Superior temporal gyrus (tissue), 1 donor: ENCODE data around the gene THYN1.

Source experiments
- DNase-seq: peaks from one replicate; pipeline ENCODE4 v3.0.0-alpha.2; 2016; ENCODE audit errors: extremely low spot score

THYN1 gene

DNA sequence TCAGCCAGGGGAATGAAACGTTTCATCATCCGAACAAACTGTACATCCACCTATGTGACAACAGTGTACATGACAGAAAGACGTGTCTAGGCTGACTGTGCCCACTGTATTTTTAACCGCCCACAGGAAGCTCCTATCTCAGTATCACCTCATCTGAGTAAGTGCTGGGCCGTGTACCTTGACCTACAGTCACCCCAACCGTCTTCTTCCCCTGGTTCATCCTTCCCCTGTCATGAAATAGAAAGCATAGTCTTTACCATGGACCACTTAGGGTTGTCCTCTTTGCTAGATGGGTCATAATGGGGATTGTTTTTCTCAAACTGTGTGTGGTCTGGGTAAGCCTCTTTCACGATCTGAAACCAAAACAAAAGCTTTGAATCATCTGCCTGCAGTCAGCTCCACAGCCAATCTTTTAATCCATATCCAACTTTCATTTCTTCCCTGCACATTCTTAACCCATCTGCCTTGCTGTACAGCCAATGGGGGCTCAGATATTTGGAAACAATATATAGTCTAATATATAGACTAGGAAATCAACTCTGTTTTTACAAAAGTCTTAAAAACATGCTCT lies 4.2 kb downstream of the THYN1 start:
- DNase-seq: no peak

DNA sequence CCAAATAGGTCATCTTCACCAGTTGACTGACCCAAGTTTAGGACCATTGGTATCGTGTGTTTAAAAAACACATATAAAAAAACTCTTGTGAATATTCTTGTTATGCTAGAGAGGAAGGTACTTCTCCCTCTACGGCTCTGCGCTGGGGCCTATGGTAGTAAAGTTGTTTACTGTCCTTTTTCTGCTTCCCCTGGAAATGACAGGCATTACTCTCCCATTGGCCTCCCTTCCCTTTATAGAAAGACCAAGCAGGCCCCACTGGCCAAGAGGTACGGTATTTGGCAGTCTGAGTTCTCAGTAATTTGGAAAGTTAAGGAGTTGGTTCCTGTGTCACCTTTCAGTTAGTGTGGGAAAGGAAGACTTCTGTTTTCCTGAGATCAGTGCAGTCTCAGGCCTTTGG lies 6.5 kb downstream of the THYN1 start:
- no peak for DNase-seq

DNA sequence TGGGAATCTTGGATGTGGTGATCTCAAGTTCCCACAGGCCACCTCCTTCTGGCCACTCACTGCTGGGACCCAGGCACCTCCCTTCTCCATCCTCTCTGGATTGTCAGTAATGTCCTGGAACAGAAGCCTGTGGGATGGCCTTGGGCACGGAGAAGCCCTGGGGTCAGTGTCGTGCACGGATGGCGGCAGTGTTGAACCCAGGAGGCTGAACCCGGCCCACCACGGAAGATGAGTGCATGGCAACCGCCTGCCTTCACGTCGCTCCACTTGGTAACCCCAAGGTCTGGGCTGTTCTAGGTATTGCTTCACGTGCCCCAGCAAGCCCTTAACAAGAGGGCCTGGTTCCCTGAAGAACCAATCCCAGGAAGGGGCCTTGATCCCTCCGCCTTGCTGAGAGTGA lies 7.1 kb downstream of the THYN1 start:
- no peak for DNase-seq

DNA sequence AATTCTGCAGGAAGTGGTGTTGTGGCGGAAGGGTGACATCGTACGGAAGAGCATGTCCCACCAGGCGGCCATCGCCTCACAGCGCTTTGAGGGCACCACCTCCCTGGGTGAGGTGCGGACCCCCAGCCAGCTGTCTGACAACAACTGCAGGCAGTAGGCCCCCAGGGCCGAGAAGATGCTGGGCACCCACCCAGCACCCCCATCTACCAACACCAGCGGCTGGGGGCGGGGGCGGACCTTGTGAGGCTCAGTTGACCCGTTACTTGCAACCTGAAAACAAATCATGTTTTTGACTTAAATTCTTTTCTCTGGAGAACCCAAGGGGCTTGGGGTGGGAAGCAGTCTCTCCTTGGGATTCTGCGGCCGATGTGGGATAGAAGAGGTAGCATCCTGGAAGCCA lies 7.7 kb downstream of the THYN1 start:
- no peak for DNase-seq

DNA sequence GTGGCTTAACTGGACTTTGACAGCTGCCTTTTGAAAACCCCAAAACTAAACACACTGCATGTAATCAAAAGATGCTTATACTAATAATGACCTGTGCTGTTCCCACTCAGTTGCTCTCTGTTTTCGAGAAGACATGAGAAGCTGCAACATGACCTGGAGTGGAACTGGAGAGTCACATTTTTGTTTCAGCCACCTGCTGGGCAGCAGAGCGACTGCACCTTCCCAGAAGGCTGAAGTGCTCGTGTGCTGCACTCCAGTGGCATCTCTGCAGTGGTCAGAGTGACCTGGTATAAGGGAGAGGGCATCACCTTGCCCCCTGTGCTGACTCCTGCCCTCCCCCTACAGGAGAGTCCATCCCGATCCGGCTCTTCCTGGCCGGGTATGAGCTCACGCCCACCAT lies 8.6 kb downstream of the THYN1 start:
- no peak for DNase-seq

DNA sequence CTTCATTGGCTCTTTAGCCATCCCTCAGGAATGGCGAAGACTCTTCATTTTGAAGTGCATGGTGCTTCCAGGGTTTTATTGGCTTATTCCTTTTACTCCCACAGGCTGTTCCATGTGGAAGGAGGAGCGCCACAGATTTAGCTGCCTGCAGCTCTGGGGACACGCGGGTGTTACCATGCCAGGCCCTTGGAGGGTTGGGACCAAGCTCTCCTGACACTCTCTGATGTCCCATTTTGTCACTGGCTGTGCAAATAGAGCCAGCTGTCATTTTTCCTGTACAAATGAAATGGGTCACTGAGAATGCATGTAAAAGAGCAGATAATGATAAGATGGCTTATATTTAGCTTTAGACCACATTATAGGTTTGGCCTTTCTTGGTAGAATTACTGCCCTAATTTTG lies 9.2 kb downstream of the THYN1 start:
- no peak for DNase-seq

DNA sequence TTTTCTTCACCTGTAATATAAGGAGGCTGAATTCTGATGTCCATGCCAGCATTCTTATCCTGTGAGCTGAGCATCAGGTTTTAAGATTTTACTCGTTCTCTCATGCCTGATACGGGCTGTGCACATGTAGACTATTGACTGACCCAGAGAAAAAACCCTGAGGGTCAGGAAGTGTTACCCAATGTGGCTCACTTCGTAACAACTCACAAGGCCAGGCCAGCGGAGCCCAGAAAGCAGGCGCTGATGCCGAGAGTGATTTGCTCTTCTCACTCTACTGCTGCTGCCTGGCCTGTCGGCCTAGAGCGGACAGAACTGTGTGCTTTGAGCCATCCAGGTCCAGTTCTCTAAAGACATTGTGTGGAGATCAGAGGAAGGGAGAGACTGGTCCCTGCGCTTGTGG lies 10.8 kb downstream of the THYN1 start:
- DNase-seq: no peak

DNA sequence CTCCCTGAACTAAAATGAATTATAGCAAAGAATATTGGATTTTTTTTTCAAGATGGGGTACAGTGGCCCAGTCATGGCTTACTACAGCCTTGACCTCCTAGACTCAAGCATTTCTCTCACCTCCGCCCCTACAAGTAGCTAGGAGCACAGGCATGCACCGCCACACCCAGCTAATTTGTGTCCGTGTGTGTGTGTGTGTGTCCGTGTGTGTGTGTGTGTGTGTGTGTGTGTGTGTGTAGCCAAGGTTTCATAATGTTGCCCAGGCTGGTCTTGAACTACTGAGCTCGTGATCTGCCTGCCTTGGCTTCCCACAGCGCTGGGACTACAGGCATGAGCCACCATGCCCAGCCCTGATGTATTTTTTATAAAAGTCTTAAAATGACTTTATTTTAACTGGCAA lies 12.6 kb downstream of the THYN1 start:
- DNase-seq: no peak

DNA sequence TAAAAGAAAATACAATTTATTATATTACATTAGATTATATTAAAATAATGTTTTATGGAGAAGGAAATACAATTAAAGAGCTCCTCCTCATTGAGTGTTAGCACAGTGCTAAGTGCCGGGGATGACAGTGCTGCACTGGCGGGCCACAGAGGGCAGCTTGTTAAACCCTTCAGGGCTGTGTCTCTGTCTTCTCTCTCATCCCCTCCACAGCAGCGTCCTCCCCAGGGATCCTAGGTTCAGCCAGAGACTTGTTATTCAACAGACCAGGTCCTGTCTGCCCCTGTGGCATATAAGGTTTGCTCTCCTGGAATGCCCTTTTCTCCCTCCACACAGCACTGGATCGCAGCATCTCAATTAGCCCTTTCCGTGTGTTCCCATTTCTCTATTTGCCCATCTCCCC lies 14.2 kb downstream of the THYN1 start:
- no peak for DNase-seq

DNA sequence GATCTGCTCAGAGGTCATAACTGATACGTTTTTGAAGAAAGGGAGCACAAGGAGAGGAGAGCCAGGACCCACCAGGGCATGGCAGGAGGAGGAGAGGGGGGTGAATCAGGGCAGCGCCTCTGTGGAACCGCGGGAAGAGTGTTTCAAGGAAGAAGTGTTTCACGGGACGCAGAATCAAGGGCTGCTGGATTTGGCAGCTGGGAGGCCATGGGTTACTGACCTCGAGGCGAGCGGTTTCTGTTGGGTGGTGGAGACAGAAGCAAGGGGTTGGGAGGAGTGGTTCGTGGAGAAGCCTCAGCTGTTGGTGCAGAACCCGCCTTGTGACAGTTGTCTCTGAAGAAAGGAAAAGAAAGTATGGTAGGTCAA lies 15.6 kb downstream of the THYN1 start:
- DNase-seq: no peak

DNA sequence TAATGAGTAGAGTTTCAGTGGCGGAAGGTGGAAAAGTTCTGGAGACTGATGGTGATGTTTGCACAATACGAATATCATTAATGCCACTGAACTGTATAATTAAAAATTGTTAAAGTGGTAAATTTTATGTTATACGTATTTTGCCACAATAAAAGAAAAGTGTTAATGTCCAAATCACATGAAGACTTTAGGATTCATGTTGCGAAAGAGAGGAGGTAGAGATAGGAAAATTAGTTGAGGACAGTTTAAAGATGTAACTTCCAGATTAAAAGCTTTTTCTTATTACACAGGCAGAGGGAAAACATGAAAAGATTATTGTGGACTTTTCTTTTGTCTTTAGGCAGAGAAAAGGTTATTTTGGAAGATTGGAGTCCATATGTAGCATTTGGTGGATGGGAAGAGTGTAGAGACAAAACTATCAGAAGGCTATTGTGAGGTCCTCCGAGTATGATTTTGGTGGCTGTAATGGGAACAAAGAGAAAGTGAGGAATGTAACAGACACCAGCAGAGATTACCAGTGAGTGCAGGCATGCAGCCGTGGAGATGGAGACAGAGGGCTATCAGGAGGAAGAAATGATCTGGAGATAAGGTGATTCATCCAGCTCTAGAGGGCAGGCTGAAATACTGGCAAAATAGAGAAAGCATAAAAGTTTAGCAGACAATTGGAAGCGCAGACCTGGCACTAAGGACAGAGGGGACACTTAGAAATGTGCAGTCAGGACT lies 16.2 kb downstream of the THYN1 start:
- DNase-seq: no peak

DNA sequence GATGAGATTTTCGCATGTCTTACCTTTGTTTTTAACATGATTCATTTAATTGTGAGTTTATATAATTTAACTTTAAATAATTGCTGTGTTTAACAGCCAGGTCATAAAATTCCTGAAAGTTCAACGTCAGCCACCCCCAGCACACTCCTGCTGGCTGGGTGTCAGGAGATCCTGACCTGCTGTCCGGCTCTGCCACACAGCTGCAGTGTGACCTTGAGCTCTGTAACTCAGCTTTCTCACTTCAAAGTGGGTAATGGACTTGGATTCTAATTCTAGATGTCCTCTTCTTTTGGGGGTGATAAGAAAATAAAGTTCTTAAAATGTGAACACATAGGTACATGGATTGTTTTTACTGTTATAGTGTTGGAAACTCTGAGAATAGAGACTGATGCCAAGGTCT lies 17.8 kb downstream of the THYN1 start:
- DNase-seq: no peak

DNA sequence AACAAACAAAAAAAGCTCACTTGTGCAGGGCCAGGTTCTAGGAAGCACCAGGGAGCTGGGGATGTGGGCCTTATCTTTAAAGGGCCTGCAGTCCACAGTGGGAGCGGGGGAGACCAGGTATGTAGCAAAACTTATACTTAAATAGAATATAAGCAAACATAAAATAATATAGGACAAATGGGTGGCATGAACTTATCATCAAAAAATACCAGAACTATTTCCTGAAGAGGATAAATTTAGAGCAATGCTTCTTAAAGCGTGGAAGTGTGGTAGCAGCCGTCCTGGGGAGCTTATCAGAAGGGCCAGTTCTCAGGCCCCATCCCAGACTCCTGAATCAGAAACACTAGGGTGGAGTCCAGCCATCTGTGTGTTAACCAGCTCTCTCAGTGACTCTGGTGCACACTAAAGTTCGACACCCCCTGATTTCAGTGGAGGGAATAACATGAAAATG lies 19.4 kb downstream of the THYN1 start:
- DNase-seq: no peak

DNA sequence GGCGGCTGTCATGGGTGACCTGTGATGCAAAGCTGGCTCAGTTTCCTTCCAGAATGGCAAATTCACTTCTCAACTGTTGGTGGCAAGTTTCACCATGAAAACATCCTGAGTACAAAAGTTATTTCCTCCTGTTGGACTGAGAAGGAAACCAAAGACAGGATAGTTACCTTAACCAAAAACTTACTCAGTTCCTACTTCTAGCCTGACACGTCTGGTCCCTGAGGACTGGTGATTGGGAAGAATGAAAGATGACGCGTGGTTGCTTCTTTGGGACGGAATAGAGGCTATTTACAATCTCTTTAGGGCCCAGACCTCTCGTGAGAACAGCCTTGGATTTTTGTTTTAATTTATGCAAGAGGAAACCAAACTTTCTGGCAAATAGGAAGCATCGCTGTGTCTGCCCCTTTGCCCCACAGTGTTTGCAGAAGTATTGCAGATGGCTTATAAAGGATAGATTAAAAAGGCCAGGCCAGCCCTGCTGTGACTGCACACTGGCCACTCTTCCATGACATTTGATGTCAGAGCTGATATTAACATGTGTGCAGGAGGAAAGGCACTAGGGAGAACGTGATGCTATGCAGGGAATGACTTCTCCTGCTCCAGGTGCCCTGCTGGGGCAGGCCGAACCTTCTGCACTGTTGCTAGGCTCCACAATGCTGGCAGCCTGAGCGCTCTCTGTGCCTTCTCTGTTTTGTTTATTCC lies 21.0 kb downstream of the THYN1 start:
- no peak for DNase-seq

DNA sequence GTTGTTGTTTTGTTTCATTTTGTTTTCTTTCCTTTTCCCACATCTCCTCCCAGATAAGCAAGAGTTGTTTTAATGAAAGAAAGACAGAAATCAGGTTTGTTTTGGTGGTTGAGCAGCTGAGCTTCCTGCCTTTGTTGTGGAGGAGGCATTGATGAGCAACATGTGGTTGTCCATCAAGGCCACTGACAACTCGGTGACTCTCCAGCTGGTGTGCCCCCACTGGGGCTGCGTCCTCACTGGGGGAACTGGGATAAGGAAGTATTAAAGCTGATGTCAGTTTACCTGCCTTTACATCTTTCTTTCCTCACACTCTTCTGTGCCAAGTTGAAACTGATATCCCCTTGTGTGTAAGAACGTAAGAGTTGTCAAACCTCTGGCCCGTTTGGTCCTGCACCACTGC lies 22.8 kb downstream of the THYN1 start:
- no peak for DNase-seq

DNA sequence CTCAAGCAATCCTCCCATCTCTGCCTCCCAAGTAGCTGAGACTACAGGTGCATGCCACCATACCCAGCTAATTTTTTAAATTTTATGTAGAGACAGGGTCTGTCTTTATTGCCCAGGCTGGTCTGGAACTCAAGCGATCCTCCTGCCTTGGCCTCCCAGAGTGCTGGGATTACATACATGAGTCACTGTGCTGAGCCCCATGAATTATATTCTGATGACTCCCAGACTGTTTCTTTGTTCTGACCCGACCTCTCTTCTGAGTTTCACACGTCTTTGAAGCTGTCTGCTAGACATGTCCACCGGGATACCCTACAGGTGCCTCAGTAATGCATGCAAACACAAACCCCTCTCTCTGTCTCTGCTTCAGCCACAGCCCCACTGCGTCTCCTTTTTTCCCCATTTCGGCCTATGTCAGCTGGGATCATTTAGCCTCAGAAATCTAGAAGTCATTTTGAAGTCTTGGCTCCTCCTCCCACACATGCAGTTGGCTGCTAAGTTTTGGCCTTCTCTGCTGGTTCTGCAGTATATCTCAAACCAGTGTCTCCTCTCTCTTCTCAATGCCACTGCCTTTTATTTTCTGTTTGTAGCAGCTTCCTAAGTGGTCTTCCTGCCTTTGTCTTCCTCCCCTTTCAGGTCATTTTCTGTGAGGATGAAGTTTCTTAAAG lies 23.9 kb downstream of the THYN1 start:
- DNase-seq: no peak

DNA sequence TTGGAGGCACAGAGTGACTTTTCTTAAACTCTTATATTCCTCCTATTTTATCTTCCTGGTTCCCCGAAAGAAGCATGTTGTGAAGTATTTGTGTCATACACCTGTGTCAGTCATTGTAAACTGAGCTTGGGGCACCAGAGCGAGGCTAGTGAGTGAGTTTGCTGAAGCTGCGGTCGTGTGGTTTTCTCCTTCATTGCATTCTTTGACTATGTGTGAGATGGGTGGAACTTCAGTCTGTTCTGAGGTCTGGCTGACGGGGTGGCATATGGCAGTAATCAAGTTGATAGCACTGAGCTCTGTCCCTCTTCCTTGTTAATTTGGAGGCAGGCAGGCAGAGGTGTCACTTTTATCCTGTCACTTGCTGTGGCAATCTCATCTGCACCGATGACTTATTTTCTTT lies 24.5 kb downstream of the THYN1 start:
- DNase-seq: no peak

DNA sequence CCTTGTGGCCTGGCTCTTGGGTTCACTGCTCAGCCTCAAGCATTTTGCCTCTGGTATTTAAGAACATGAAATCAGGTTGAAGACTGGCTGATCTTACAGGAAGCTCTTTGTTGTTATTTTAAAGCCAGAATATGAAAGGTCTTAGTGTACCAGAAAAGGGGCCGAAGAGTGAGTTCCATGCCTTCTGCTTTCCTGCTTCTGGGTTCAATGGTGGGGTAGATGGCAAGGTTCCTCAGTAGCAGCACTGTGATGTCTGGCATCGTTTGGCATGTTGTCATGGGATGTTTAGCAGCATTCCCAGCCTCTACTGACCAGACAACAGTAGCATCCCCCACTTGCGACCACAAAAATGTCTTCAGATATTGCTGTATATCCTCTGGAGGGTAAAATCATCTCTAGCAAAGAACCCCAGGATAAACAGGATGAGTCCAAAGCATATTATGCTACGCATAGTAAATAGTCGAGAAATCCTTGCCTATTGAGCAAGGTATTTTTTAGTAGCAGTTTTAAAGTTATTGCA lies 26.3 kb downstream of the THYN1 start:
- DNase-seq: no peak

DNA sequence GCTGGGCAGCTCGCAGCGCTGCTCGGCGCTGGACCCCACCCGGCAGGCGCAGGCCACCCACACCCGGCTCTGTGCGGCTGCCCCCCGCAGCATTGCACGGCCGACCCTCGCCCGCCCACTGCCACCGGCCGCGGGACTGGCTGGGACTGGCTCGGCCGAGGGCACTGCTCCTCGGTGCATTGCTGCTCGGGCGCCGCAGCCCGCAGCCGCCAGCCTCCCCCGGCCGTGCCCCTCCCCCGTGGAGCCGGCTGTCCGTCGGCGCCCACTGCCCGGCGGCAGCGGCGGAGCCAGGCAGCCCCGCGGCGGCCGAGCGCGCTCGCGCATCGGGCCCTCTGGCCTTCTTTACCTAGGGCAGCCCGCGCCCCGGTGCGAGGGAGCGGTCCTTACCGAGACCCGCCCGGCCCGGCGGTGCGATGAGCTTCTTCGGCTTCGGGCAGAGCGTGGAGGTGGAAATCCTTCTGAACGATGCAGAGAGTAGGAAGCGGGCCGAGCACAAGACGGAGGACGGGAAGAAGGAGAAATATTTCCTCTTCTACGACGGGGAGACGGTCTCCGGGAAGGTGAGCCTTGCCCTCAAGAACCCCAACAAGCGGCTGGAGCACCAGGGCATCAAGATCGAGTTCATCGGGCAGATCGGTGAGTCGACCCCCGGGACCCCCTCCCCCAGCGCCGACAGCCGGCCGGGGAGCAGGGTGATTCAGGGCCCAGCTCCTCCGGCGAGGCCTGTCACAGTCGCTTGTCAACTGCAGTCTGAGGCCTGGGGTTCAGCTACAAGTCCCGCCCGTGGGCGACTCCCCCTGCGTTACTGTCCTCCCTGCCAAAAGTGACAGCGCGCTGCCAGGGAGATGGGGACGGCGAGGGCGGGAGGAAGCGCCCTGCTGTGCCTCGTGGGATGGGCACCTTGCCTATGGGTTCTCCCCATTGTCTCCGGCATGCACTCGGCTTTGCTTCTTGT lies 28.2 kb downstream of the THYN1 start:
- DNase-seq: peak; percentile 72

DNA sequence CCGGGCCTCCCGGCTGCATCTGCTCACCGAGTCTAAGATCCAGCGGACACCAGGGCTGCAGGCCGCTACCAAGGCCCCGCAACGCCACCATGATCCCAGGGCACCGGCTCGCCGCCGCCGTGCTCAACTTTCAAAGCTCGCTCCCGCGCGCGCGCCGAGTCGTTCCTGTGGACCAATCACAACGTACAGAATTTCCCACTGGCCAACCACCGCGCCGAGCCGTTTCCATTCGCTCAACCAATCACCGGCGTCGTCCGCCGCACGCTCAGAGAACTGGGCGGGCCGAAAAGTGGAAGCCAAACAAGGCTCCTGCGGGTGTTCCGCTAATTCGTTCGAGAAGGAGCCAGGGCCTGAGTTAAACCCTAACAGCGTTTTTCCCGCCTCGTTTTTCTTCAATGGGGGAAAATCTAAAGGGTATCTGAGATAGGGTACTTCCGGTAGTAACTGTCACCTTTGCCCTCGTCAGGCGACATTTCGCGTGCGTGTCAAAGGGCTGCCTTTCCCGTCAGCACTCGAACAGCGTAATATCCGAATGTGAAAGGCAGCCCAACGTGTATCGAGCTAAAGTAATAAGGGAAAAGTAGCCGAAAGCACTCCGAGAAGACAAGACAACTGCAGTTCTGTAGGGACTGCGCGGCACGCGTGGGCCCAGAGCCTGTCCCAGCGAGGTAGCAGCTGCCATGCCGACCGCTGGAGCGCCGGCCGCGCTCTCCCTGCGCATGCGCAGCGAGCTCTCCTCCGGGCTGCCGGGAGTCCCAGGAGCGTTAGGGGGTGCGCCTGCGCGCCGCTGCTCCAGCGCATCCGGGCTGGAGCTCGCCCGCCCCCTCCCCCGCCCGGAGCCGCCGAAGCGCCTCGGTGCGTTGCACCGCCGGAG lies 29.1 kb downstream of the THYN1 start, which contains the start of the genes NCAPD3 and VPS26B:
Gene NCAPD3 (minus strand): TSS at position 132 of the 874 bp plus-strand sequence. CDS start 41 bp downstream, at position 91.
Gene VPS26B (plus strand): TSS at position 836 of the 874 bp plus-strand sequence. CDS start 452 bp downstream, outside the sequence.
- peak; percentile 98 for DNase-seq
